OCI-LY7 (cell line): ENCODE data around the gene SESN3. TPM values are rescaled to one million over a fixed set of nuclear protein-coding genes. Genes with fewer than 3 reads are reported as not detected.
A peak's percentile ranks its signal among the peaks of the same experiment; 100 is the strongest.

ENCODE experiments used
- BruUV-seq: library from RNA; stranded (reverse); fragments of 400-500 nt; replicated peaks from 2 replicates; lab custom pipeline; 2021; lab: Mats Ljungman, UMichigan
- CTCF ChIA-PET: fragments of 300-600 bp; sonication (Branson Sonifier 250); formaldehyde crosslinking; loops from one replicate; lab custom pipeline; 2022; ENCODE audit warnings: antibody characterized with exemption; ENCODE audit not compliant: unreplicated experiment; lab: Charles Lee
- POLR2A ChIA-PET: fragments of 300-600 bp; sonication (Branson Sonifier 250); formaldehyde crosslinking; loops from one replicate; lab custom pipeline; 2022; ENCODE audit warnings: antibody characterized with exemption; lab: Charles Lee
- DNase-seq: peaks from one replicate; pipeline ENCODE4 v3.0.0-alpha.2; 2015; ENCODE audit warnings: low spot score
- H2AFZ ChIP-seq: fragments of 200-600 bp; sonication (generic), shearing (Covaris generic); 2 replicates; pipeline ENCODE4 v1.6.1; 2014; ENCODE audit warnings: mild to moderate bottlenecking, antibody characterized with exemption, low read length, moderate library complexity
- H3K27ac ChIP-seq: fragments of 200-600 bp; sonication (generic); 2 replicates; pipeline ENCODE4 v1.5.1; 2014; ENCODE audit warnings: mixed run types, low read depth, mild to moderate bottlenecking, moderate library complexity, low read length, inconsistent platforms; ENCODE audit not compliant: poor library complexity, severe bottlenecking
- H3K36me3 ChIP-seq: fragments of 200-600 bp; sonication (generic); 2 replicates; pipeline ENCODE4 v1.6.1; 2014; ENCODE audit warnings: mild to moderate bottlenecking, antibody characterized with exemption, low read length, moderate library complexity, mixed read lengths; ENCODE audit not compliant: insufficient read depth
- H3K4me1 ChIP-seq: fragments of 200-600 bp; sonication (generic); 2 replicates; pipeline ENCODE4 v1.5.1; 2014; ENCODE audit warnings: mild to moderate bottlenecking, low read length; ENCODE audit not compliant: insufficient read depth, poor library complexity, severe bottlenecking
- H3K4me2 ChIP-seq: fragments of 200-600 bp; sonication (generic); 2 replicates; pipeline ENCODE4 v1.6.1; 2014; ENCODE audit warnings: mild to moderate bottlenecking, low read length
- H3K4me3 ChIP-seq: fragments of 200-600 bp; sonication (generic); 2 replicates; pipeline ENCODE4 v1.5.1; 2014; ENCODE audit warnings: mild to moderate bottlenecking, low read depth, low read length; ENCODE audit not compliant: poor library complexity, severe bottlenecking
- H3K79me2 ChIP-seq: fragments of 200-600 bp; sonication (generic); 2 replicates; pipeline ENCODE4 v1.6.1; 2016; ENCODE audit warnings: low read depth, mild to moderate bottlenecking, low read length, moderate library complexity, mixed read lengths; ENCODE audit not compliant: insufficient read depth
- H3K9me2 ChIP-seq: fragments of 200-600 bp; sonication (generic); 2 replicates; pipeline ENCODE4 v1.6.1; 2016; ENCODE audit warnings: mild to moderate bottlenecking, low read length, mixed read lengths; ENCODE audit not compliant: insufficient read depth
- H3K9me3 ChIP-seq: fragments of 200-600 bp; sonication (generic); 2 replicates; pipeline ENCODE4 v1.6.1; 2014; ENCODE audit warnings: mild to moderate bottlenecking, mixed run types, low read length, mixed read lengths
- H4K20me1 ChIP-seq: fragments of 200-600 bp; sonication (generic); 2 replicates; pipeline ENCODE4 v1.6.1; 2014; ENCODE audit warnings: mild to moderate bottlenecking, antibody characterized with exemption, low read length, moderate library complexity, mixed read lengths; ENCODE audit not compliant: insufficient read depth
- EZH2phosphoT487 ChIP-seq: fragments of 200-600 bp; sonication (generic); IDR thresholded peaks from 2 replicates; pipeline ENCODE4 v1.6.1; 2018; ENCODE audit warnings: low read depth, borderline replicate concordance, mild to moderate bottlenecking, mixed run types, antibody characterized with exemption, low read length, moderate library complexity, mixed read lengths
- intact Hi-C: fragments of 100-400 bp; cut with micrococcal nuclease; formaldehyde crosslinking; loops from one replicate; pipeline ENCODE4 v1.10.0; 2022; ENCODE audit not compliant: unreplicated experiment
- total RNA-seq, 2 experiments: library from RNA; depleted of rRNA in 1 of 2; stranded (reverse); fragments of >200 nt in 1 of 2; shearing (Covaris generic) in 1 of 2; gene quantifications; 2 replicates each; pipeline ENCODE4 v1.2.3, GENCODE V29; 2014 to 2022
- TF ChIP-seq, protein P1 (sequence below): fragments of 200-600 bp; sonication (generic); conservative IDR thresholded peaks from 2 replicates; pipeline ENCODE4 v1.5.1; 2014; ENCODE audit warnings: mild to moderate bottlenecking, antibody characterized with exemption, low read length, moderate library complexity, mixed read lengths

Gene SESN3
- total RNA-seq, 2 experiments from 2014 or later, result 4.4 to 9.6 TPM

- peak overlapping the region; percentile 76 for H3K4me2 ChIP-seq
Measured at GRCh38 chr11:95254716-95255115, 23.7 kb upstream of the SESN3 start.

DNA sequence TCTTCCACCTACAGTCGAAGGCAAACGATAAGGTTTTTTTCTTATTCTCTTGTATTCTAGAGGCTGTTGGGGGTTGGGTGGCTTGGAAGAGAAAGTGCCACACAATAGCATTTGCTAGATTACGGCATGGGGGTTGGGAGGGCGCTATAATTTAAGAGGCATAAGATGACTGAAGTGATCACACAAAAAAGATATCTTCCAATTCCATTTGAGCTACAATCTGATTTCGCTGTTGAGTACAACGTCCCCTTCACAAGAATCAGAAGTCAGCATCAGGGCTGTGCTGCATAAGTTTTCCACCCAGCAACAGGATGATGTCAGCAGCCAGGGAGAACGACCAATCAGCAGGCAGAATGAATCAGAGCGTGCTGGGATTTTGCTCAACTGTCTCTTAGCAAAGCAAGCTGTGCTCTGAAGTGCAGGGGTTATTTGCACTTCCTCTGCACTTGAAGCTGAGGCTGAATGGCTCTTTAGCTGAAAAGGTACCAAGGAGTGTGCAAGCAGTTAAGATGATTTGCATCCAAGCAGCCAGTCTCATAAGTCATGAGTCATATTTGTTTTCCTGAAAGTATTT lies 23.2 kb upstream of the SESN3 start:
- Histone ChIP-seq H3K9me2 (no peaks in the 10 kb centered on the region), H3K79me2 (no peaks in the 10 kb centered on the region), H3K27ac (peak overlapping the region; percentile 85), H3K4me1 (peaks cover 66% of the 10 kb centered on the region), H4K20me1 (no peaks in the 10 kb centered on the region), H2AFZ (peak overlapping the region; percentile 92), H3K4me2 (peak overlapping the region; percentile 76), H3K36me3 (no peaks in the 10 kb centered on the region), H3K4me3 (peak overlapping the region; percentile 45), H3K9me3 (no peaks in the 10 kb centered on the region)
- POLR2A ChIA-PET, result interaction anchor here (0.6 to 7.0 kb wide), 20 partner anchors 10 to 543 kb away, joined by 3 to 122 read pairs (median 4); partner anchors contain the start of genes SESN3 and SRSF8
- intact Hi-C loops, result loop anchor here (1.0 to 5.0 kb wide), 3 partner anchors 23 to 187 kb away; partner anchors contain the start of genes SESN3 and SRSF8
- peak; percentile 96 for DNase-seq
- BruUV-seq, result no TSS peak
- CTCF ChIA-PET, result interaction anchor here (0.6 to 3.6 kb wide), 6 partner anchors 16 to 146 kb away, joined by 3 to 24 read pairs (median 3); partner anchors contain the start of gene SESN3
- no peak for TF ChIP-seq EZH2phosphoT487
- TF ChIP-seq, protein P1, sequence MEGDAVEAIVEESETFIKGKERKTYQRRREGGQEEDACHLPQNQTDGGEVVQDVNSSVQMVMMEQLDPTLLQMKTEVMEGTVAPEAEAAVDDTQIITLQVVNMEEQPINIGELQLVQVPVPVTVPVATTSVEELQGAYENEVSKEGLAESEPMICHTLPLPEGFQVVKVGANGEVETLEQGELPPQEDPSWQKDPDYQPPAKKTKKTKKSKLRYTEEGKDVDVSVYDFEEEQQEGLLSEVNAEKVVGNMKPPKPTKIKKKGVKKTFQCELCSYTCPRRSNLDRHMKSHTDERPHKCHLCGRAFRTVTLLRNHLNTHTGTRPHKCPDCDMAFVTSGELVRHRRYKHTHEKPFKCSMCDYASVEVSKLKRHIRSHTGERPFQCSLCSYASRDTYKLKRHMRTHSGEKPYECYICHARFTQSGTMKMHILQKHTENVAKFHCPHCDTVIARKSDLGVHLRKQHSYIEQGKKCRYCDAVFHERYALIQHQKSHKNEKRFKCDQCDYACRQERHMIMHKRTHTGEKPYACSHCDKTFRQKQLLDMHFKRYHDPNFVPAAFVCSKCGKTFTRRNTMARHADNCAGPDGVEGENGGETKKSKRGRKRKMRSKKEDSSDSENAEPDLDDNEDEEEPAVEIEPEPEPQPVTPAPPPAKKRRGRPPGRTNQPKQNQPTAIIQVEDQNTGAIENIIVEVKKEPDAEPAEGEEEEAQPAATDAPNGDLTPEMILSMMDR, result no peak

More at GRCh38 chr11:95254716-95255115, 23.7 kb upstream of the SESN3 start:
- H2AFZ ChIP-seq, result peak overlapping the region; percentile 92; the same call in 1 of the 2 replicates
- peak overlapping the region; percentile 85 for H3K27ac ChIP-seq
- no peaks in the 10 kb centered on the region for H4K20me1 ChIP-seq
- ChIA-PET POLR2A (interaction anchor here (0.6 to 7.0 kb wide), 18 partner anchors 10 to 542 kb away, joined by 3 to 122 read pairs (median 4); partner anchors contain the start of genes SESN3 and SRSF8), CTCF (interaction anchor here (0.6 to 3.6 kb wide), 6 partner anchors 16 to 147 kb away, joined by 3 to 24 read pairs (median 3); partner anchors contain the start of gene SESN3)
- peak overlapping the region; percentile 45 for H3K4me3 ChIP-seq
- H3K9me2 ChIP-seq, result no peaks in the 10 kb centered on the region
- no peaks in the 10 kb centered on the region for H3K36me3 ChIP-seq
- H3K9me3 ChIP-seq, result no peaks in the 10 kb centered on the region
- H3K4me1 ChIP-seq, result peaks cover 61% of the 10 kb centered on the region
- intact Hi-C loops, result loop anchor here (1.0 to 5.0 kb wide), 3 partner anchors 23 to 188 kb away; partner anchors contain the start of genes SESN3 and SRSF8
- H3K79me2 ChIP-seq, result no peaks in the 10 kb centered on the region
- DNase-seq, result peak; percentile 21
- BruUV-seq, result no TSS peak
- TF ChIP-seq, protein P1, result no peak
- no peak for TF ChIP-seq EZH2phosphoT487
